ENCODE data around the gene CTU1. TPM values are rescaled to one million over a fixed set of nuclear protein-coding genes. Genes with fewer than 3 reads are reported as not detected.

CTU1 gene
- total RNA-seq, 2 donors from 2014 or later, result 18.7 to 21.4 TPM

DNA sequence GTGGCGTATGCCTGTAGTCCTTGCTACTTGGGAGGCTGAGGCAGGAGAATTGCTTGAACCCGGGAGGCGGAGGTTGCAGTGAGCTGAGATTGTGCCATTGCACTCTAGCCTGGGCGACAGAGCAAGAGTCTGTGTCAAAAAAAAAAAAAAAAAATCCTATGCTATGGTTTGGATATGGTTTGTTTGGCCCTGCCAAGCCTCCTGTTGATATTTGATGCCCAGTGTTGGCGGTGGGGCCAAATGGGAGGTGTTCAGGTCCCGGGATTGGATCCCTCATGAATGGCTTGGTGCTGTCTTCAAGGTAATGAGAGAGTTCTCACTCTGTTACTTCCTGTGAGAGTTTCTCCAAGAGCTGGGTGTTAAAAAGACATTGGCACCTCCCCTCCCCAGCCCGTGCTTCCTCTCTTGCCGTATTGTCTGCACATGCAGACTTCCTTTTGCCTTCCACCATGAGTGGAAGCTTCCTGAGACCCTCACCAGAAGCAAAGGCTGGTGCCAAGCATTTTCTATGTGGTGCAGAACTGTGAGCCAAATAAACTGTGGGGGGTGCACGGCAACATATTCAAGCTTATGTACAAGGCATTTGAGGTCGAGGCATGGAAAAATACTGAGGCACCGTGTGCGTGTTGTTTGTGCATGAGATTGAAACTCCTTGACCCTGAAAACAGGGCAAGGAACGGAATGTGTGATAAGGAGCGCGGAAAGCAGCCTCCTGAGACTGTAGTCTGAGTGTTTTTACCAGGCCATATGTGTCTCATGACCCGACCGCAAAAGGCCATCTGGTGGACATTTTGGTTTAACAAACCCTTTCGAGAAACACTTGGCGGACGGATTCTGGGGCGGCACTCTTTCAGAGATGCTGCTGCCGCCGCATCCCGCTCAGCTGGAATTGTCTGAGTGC is 23.8 kb upstream of the CTU1 start:
- H3K27ac ChIP-seq, result no peak overlapping the region
- no peaks in the 10 kb centered on the region for H3K4me1 ChIP-seq (replicated peaks)

GRCh38 chr19:51129716-51130115 is 21.5 kb upstream of the CTU1 start:
- TF ChIP-seq POLR2A (IDR thresholded peaks at IDR 0.05) (no peak), CTCF (IDR thresholded peaks at IDR 0.05) (no peak), POLR2AphosphoS5 (IDR thresholded peaks at IDR 0.05) (no peak)
- H3K27ac ChIP-seq, result no peak overlapping the region
- 84% methylated on average over 8 of the region's 8 CpGs for WGBS

More for the DNA sequence above, 23.8 kb upstream of the CTU1 start:
- H3K4me3 ChIP-seq, result no peak overlapping the region
- TF ChIP-seq CTCF (IDR thresholded peaks at IDR 0.05) (no peak), POLR2AphosphoS5 (IDR thresholded peaks at IDR 0.05) (no peak), POLR2A (IDR thresholded peaks at IDR 0.05) (no peak)
- no peaks in the 10 kb centered on the region for H3K9me3 ChIP-seq
- no peak for DNase-seq (ENCODE audit: low spot score)
- H3K36me3 ChIP-seq, result no peaks in the 10 kb centered on the region
- intact Hi-C loops (cut with DNase I), result no loop called here
- WGBS, result 63% methylated on average over 24 of the region's 24 CpGs
- H3K27me3 ChIP-seq (replicated peaks; ENCODE audit: insufficient read depth), result peaks cover 2% of the 10 kb centered on the region

DNA sequence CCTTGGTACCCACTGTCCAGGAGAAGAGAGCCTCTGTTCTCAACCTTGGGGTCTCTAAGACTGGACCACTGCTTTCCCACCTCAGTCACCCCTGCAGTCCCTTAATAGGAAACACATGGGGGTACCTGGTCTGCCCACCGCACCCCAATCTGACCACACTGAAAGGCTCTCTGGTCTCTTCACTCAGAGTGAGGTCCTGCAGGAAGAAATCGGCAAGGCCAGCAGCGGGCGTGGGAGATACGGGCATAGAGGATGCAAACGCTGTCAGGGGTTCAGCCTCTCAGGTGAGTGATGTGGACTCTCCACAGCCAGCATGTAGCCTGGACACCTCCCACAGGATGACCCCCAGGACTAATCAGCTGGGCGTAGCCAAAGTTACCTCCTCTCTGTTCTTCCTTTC is 20.0 kb upstream of the CTU1 start:
- DNase-seq (ENCODE audit: low spot score), result no peak
- WGBS, result 78% methylated on average over 7 of the region's 7 CpGs
- Histone ChIP-seq H3K27me3 (replicated peaks; ENCODE audit: insufficient read depth) (peaks cover 2% of the 10 kb centered on the region), H3K27ac (no peak overlapping the region), H3K4me3 (no peak overlapping the region), H3K4me1 (replicated peaks) (no peaks in the 10 kb centered on the region), H3K36me3 (no peaks in the 10 kb centered on the region), H3K9me3 (no peaks in the 10 kb centered on the region)
- intact Hi-C loops (cut with DNase I), result no loop called here
- TF ChIP-seq POLR2A (IDR thresholded peaks at IDR 0.05) (no peak), CTCF (IDR thresholded peaks at IDR 0.05) (no peak), POLR2AphosphoS5 (IDR thresholded peaks at IDR 0.05) (no peak)

More at GRCh38 chr19:51129716-51130115, 21.5 kb upstream of the CTU1 start:
- Histone ChIP-seq H3K36me3 (no peaks in the 10 kb centered on the region), H3K27me3 (replicated peaks; ENCODE audit: insufficient read depth) (peaks cover 2% of the 10 kb centered on the region), H3K9me3 (no peaks in the 10 kb centered on the region), H3K4me1 (replicated peaks) (no peaks in the 10 kb centered on the region), H3K4me3 (no peak overlapping the region)
- no peak for DNase-seq (ENCODE audit: low spot score)
- intact Hi-C loops (cut with DNase I), result no loop called here

DNA sequence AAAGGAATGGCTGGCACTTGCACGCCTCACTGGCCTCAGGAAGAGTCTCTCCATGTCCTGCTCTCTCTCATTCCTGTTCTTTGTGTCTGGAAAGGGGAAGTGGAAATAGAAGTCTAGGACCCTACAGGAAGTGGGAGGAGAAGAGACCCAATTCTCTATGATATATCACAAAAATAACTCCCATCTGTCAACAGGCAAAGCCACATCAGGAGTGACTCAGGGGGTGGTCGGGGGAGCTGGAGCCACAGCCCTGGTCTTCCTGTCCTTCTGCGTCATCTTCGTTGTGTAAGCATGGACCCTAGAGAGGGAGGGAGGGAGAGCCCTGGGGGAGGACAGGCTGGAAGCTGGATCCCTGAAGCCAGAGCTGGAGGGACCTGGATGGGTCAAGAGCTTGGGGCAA is 19.5 kb upstream of the CTU1 start:
- TF ChIP-seq CTCF (IDR thresholded peaks at IDR 0.05) (no peak), POLR2AphosphoS5 (IDR thresholded peaks at IDR 0.05) (no peak), POLR2A (IDR thresholded peaks at IDR 0.05) (no peak)
- H3K4me1 ChIP-seq (replicated peaks), result no peaks in the 10 kb centered on the region
- no peak for DNase-seq (ENCODE audit: low spot score)
- H3K36me3 ChIP-seq, result no peaks in the 10 kb centered on the region
- H3K27me3 ChIP-seq (replicated peaks; ENCODE audit: insufficient read depth), result peaks cover 2% of the 10 kb centered on the region
- no peak overlapping the region for H3K27ac ChIP-seq
- H3K4me3 ChIP-seq, result no peak overlapping the region
- WGBS, result 73% methylated on average over 4 of the region's 4 CpGs
- intact Hi-C loops (cut with DNase I), result no loop called here
- H3K9me3 ChIP-seq, result no peaks in the 10 kb centered on the region

GRCh38 chr19:51127032-51127431 is 18.8 kb upstream of the CTU1 start:
- WGBS, result 72% methylated on average over 6 of the region's 6 CpGs
- Histone ChIP-seq H3K36me3 (no peaks in the 10 kb centered on the region), H3K4me3 (no peak overlapping the region), H3K27me3 (replicated peaks; ENCODE audit: insufficient read depth) (peaks cover 2% of the 10 kb centered on the region), H3K27ac (no peak overlapping the region), H3K9me3 (no peaks in the 10 kb centered on the region), H3K4me1 (replicated peaks) (no peaks in the 10 kb centered on the region)
- TF ChIP-seq POLR2AphosphoS5 (IDR thresholded peaks at IDR 0.05) (no peak), CTCF (IDR thresholded peaks at IDR 0.05) (no peak), POLR2A (IDR thresholded peaks at IDR 0.05) (no peak)
- intact Hi-C loops (cut with DNase I), result no loop called here
- DNase-seq (ENCODE audit: low spot score), result no peak

Measured in prostate gland (tissue), 2 donors.